HG03175 (cell line): ENCODE results near the gene FUBP3.

Source experiments
- ATAC-seq: cut with Tn5 transposase; IDR thresholded peaks from one replicate; pipeline ENCODE4 v1.9.1; 2021; ENCODE audit warnings: mild to moderate bottlenecking, moderate library complexity; ENCODE audit not compliant: unreplicated experiment

FUBP3 gene

GRCh38 chr9:130578865-130579737 is at the start of gene FUBP3:
Gene FUBP3, plus strand, starts transcription at chr9:130579577. Its CDS starts 104 bp downstream, at chr9:130579681.
- ATAC-seq, result peak; percentile 86

GRCh38 chr9:130530938-130531337 is 48.4 kb upstream of the FUBP3 start:
- ATAC-seq, result no peak

DNA sequence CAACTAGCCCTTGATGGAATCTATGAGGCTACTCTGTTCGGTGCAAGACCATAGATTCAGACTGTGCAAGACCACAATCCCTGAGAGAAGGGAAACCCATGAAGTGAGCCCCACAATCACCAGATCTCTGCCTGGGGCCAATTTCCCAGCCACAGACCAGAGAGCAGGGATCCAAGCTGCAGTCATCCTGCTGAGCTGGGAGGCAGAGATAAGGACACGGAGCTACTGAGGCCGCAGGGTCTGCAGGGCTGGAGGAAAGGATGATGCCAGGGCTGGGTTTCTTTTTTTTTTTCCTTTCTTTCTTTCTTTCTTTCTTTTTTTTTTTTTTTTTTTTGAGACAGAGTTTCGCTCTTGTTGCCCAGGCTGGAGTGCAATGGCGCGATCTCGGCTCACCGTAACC is 47.7 kb upstream of the FUBP3 start:
- no peak for ATAC-seq

GRCh38 chr9:130532426-130533080 is 46.8 kb upstream of the FUBP3 start:
- ATAC-seq, result no peak

GRCh38 chr9:130535818-130536521 is 43.4 kb upstream of the FUBP3 start:
- ATAC-seq, result no peak

DNA sequence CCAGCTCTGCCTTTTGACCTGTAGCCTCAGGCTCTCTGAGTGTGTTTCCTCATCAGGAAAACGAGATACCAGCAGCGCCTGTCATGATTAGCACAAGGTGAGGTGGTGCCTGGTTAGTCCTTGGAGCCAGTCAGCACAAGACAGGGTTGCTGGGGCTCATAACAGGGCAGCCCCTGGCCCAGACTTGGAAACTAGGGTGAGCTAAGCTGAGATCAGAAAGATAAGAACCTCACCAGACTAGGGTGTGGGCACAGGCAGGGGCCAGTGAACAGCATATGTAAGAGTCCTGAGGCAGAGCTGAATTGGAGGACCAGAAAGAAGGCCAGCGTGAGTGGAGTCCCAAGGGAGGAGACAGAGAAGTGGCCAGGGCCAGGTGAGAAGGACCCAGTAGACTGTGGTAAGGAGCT is 42.7 kb upstream of the FUBP3 start:
- no peak for ATAC-seq

GRCh38 chr9:130537346-130538050 is 41.9 kb upstream of the FUBP3 start:
- no peak for ATAC-seq

DNA sequence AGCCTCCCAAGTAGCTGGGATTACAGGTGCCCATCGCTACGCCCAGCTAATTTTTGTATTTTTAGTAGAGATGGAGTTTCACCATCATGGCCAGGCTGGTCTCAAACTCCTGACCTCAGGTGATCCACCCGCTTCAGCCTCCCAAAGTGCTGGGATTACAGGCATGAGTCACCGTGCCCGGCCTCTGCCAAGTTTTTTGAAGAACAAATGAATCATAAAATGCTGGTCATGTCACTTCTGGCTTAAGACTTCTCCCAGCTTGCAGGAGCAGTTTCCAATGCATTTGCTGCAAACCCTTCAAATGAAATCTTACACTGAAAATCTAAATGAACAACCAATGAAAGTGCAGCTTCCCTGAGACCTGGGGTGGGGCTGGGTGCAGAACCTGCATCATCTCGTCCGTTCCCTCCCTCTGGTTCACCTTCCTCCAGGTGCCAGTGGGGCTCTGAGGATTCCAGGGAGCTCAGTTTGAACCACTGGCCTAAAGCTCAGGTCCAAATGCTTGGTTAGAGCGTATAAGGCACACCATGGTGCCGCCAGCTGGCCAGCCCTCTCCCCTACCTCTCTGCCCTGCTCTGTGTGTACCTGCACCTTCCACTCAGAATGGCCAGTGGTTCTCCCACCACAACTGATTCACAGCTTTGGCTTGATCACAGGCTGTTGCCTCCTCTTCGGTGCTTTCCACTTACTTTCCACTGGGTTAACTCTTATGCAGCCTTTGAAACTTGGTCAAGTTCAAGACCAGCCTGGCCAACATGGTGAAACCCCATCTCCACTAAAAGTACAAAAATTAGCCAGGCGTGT is 39.8 kb upstream of the FUBP3 start:
- no peak for ATAC-seq

DNA sequence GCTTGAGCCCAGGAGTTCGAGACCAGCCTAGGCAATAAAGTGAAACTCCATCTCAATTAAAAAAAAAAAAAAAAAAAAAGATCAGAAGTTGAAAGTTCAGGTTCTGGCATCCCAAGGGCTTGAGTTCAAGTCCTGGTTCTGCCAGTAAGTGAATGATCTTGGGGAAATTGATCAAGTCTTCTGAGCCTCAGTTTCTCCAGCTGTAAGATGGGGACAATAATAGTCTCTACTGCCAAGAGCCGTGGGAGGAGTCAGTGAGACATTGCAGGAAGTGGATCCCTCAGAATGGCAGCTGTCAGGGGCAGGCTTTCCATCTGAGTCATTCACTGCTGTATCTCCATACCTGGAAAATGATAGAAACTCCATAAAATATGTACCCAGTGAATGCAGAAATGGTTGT is 37.8 kb upstream of the FUBP3 start:
- ATAC-seq, result no peak

DNA sequence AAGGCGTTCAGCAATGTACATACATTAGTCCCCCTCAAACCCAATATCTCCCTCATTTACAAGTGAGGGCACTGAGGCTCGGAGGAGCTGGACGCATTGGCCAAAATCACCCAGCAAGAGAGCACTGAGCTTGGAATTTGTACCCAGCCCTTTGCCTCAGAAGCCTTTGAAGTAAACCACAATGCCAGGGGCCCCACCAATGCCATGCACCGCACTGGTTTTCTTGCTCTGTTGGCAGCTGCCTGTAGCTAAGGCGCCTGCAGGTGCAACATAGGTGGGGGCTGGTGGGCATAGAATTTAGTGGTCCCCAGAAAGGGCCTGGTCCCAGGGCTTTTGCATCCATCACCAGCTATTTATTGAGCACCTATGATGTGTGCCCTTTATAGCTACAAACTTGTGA is 37.3 kb upstream of the FUBP3 start:
- ATAC-seq, result no peak

DNA sequence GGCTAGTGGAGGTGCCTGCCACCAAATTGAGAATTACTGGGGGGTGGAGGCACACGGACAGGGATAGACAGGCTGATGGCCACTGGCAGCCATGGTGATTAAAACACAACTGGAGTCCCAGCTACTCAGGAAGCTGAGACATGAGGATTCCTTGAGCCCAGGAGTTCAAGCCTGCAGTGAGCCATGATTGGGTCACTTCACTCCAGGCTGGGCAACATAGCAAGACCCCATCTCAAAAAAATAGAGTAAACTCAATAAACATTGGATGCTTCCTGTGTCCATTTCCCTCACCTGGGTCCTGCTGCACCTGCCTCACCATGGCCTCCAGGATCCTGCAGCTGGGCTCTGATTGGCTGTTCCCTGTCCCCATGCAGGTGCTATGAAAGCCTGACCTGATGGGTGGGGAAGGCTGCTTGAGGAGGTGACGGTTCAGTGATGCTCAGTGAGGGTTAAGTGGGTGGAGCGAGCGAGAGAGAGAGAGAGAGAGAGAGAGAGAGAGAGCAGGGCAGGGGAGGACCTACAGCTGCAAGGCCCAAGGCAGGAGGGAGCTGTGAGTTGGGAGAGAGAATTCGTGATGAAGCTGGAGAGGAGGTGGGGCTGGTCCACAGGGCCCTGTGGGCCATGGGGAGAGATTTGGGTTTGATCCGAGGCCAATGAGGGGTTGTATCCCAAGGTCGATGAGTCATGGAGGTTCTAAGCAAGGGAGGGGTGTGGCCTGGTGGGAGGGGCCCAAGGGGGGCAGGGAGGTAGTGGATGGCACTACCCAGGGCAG is 36.7 kb upstream of the FUBP3 start:
- ATAC-seq, result no peak

GRCh38 chr9:130543368-130543767 is 36.0 kb upstream of the FUBP3 start:
- ATAC-seq, result no peak

GRCh38 chr9:130543859-130544258 is 35.5 kb upstream of the FUBP3 start:
- ATAC-seq, result no peak

- ATAC-seq, result no peak
Observed at GRCh38 chr9:130544364-130544763, 35.0 kb upstream of the FUBP3 start.

DNA sequence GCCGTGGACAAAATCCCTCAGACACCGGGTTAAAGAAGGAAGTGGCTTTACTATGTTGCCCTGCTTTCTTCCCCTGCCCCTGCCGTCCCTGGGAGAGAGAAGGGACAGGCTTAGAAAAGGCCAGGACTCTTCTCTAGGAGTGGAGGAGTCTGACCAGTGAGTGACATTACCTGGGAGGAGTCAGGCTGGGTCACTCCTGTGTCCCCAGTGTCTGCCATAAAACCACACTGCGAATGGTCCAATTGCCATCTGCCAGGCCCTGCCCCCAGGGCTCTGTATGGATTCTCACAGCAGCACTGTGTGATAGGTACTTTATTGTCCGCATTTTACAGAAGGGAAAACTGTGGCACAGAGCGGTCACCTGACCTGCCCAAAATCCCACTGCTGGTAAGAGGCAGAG is 31.3 kb upstream of the FUBP3 start:
- no peak for ATAC-seq

DNA sequence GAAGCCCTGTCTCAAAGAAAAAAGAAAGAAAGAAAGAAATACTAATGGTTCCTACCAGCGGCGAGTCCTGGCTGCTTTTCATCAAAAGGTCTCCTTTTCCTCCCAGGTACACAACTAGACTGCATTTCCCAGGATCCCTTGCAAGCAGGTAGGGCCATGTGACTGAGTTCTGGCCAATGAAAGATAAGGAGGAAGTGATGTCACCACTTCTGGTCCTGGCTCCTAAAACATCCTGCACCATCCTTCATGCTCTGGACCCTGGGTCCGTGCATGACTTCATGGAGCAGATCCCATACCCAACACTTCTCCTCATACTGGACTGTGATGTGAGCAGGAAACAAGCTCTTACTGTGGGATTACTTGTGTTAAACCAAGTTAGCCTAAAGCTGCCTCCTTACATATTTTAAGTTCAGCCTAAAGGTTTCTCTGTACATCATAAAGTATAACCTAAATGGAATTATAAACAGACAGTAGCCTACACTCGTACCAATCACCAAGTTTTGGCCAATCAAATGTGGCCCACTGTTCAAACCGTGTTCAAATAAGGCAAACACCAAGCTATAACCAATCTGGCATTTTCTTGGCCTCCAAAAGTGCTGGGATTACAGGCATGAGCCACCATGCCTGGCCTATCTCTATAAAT is 30.2 kb upstream of the FUBP3 start:
- ATAC-seq, result no peak

GRCh38 chr9:130554606-130555005 is 24.8 kb upstream of the FUBP3 start:
- no peak for ATAC-seq

DNA sequence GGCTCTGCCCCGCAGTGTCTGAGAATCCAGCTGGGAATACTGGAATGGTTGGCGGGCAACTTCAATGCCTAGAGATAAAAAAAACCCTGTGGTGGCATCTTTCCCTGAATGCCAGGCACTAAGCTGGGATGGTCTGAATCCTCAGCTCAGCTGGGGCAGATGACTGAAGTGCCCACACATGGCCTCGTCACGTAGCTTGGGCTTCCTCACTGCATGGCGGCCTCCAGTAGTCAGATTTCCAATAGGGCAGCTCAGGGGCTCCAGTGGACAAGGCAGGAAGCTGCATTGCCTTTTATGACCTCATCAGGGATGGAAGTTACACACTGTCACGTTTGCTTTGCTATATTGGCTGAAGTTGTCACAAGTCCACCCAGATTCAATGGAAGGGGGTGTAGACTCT is 24.3 kb upstream of the FUBP3 start:
- ATAC-seq, result no peak

DNA sequence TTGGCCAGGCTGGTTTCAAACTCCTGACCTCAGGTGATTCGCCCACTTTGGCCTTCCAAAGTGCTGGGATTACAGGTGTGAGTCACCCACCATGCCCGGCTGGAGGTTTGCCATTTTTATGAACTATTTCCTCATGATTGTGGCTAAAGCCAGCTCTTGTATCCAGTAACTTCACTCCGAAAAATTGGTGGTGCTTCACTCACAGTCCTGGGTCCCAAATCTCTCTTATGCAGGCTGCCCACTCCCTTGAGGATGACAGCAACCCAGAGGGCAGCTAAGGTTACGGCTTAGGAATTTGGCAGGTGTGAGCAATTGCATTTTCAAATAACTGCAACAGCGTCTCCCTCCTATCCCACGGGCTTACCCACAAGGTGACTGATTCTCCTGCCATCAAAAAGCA is 23.4 kb upstream of the FUBP3 start:
- ATAC-seq, result no peak
